ENCODE data around the gene IGFL1.

- TF ChIP-seq EZH2phosphoT487 (IDR thresholded peaks at IDR 0.05; ENCODE audit: borderline replicate concordance, low read depth, low read length) (no peak), CTCF (conservative IDR thresholded peaks at IDR 0.05; ENCODE audit: low read length) (no peak)
Observed at GRCh38 chr19:46206176-46206575, 23.4 kb upstream of the IGFL1 start.

Measured in OCI-LY7 (cell line).